Vagina (tissue), 2 donors: ENCODE results near the gene BBOX1.

Experiments used
- CTCF ChIP-seq, 3 experiments: fragments of 450-650 bp in 2 of 3; fragments of 200-600 bp in 1 of 3; sonication (generic) in 1 of 3; IDR thresholded peaks; one replicate each; pipeline ENCODE4 v1.5.1; 2017 to 2019; ENCODE audit warnings: antibody characterized with exemption in 3 of 3, mild to moderate bottlenecking in 2 of 3, moderate library complexity in 2 of 3
- POLR2A ChIP-seq, 2 donors: fragments of 450-650 bp; IDR thresholded peaks; one replicate each; pipeline ENCODE4 v1.6.1; 2017; ENCODE audit warnings: antibody characterized with exemption in 2 of 2, mild to moderate bottlenecking in 2 of 2, moderate library complexity in 2 of 2
- POLR2AphosphoS5 ChIP-seq, 2 donors: sonication (generic); formaldehyde crosslinking; IDR thresholded peaks; one replicate each; pipeline ENCODE4 v1.9.0; 2017; ENCODE audit warnings: antibody characterized with exemption in 2 of 2, mild to moderate bottlenecking in 2 of 2, low read depth in 1 of 2; ENCODE audit not compliant: insufficient read depth in 1 of 2

GRCh38 chr11:27115051-27115650 lies 74.5 kb downstream of the BBOX1 start:
- TF ChIP-seq CTCF (IDR thresholded peaks at IDR 0.05): no peak
- no peak for TF ChIP-seq POLR2A (IDR thresholded peaks at IDR 0.05)
- TF ChIP-seq POLR2AphosphoS5 (IDR thresholded peaks at IDR 0.05; ENCODE audit: insufficient read depth in 1 of 2, low read depth in 1 of 2): no peak
